Measurements from ENCODE around the gene RAB33B. TPM values are rescaled to one million over a fixed set of nuclear protein-coding genes. Genes with fewer than 3 reads are reported as not detected.

RAB33B gene
- total and polyA plus RNA-seq, 9 of the 15 experiments (the other 6 are each of a cell fraction or from before 2014, with no cell fraction given) = 1.7 to 3.7 (median 3.0) TPM

- peaks cover 10 to 15% of the 10 kb centered on the region in 2 experiments for H3K27me3 ChIP-seq (ENCODE audit: control insufficient read depth in 2 of 2, insufficient read depth in 2 of 2, low read length in 2 of 2)
- ChIA-PET CTCF (ENCODE audit: low intra/inter-chr PET ratio) (no interaction called here), POLR2A (interaction anchor here (0.9 to 1.0 kb wide), 2 partner anchors 11 to 18 kb away, joined by 3 to 4 read pairs; no protein-coding TSS in a partner anchor)
- H3K4me1 ChIP-seq (replicated peaks in 1 of 2; ENCODE audit: control insufficient read depth in 2 of 2, insufficient read depth in 2 of 2, low read length in 2 of 2) = no peaks in the 10 kb centered on the region; a peak in 1 of 5 replicates
- 0 out of 2 replicates have a peak, but pooled peaks cover 4% of the 10 kb centered on the region for H4K20me1 ChIP-seq (replicated peaks; ENCODE audit: control insufficient read depth, insufficient read depth, low read length)
- H3K4me3 ChIP-seq = no peak overlapping the region
- no peaks in the 10 kb centered on the region for H3K36me3 ChIP-seq (ENCODE audit: control insufficient read depth, insufficient read depth, low read length)
- no peak overlapping the region for H3K9ac ChIP-seq (ENCODE audit: insufficient read depth in 1 of 2, low read depth in 2 of 2, low read length in 2 of 2)
- H3K4me2 ChIP-seq (ENCODE audit: insufficient read depth, low read length) = no peak overlapping the region
- FAIRE-seq (no peak), DNase-seq (ENCODE audit: extremely low read depth in 1 of 4, low spot score in 3 of 4) (no peak), ATAC-seq (peak; percentile 20; the same call in 2 of the 3 replicates)
- no peak overlapping the region for H2AFZ ChIP-seq (ENCODE audit: low read depth, low read length)
- in situ Hi-C loops (cut with MboI) (no loop called here), intact Hi-C loops (cut with micrococcal nuclease) (no loop called here)
- no TSS peak for BruUV-seq (replicated peaks)
- H3K9me3 ChIP-seq (replicated peaks; ENCODE audit: control insufficient read depth, insufficient read depth, low read depth, low read length) = no peaks in the 10 kb centered on the region
- no peak overlapping the region for H3K27ac ChIP-seq (ENCODE audit: extremely low read depth, low read depth, low read length)
- no peaks in the 10 kb centered on the region for H3K9me1 ChIP-seq (ENCODE audit: control insufficient read depth, insufficient read depth, low read length)
- 18% methylated on average over 11 of the region's 11 CpGs for WGBS (ENCODE audit: insufficient coverage, low coverage, missing lambda C conversion rate)
- no peak for TF ChIP-seq ZNF232 (CRISPR knock-in tag; IDR thresholded peaks at IDR 0.05)
- no peak for TF ChIP-seq WHSC1 (IDR thresholded peaks at IDR 0.05; ENCODE audit: low read length)
- no peak for TF ChIP-seq POLR2AphosphoS5 (IDR thresholded peaks at IDR 0.05; ENCODE audit: control insufficient read depth, insufficient read depth, low read depth, low read length)
- no peak for TF ChIP-seq TAF15 (IDR thresholded peaks at IDR 0.05; ENCODE audit: low read depth, low read length)
- TF ChIP-seq, protein P1, sequence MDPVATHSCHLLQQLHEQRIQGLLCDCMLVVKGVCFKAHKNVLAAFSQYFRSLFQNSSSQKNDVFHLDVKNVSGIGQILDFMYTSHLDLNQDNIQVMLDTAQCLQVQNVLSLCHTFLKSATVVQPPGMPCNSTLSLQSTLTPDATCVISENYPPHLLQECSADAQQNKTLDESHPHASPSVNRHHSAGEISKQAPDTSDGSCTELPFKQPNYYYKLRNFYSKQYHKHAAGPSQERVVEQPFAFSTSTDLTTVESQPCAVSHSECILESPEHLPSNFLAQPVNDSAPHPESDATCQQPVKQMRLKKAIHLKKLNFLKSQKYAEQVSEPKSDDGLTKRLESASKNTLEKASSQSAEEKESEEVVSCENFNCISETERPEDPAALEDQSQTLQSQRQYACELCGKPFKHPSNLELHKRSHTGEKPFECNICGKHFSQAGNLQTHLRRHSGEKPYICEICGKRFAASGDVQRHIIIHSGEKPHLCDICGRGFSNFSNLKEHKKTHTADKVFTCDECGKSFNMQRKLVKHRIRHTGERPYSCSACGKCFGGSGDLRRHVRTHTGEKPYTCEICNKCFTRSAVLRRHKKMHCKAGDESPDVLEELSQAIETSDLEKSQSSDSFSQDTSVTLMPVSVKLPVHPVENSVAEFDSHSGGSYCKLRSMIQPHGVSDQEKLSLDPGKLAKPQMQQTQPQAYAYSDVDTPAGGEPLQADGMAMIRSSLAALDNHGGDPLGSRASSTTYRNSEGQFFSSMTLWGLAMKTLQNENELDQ (CRISPR knock-in tag; IDR thresholded peaks at IDR 0.05; ENCODE audit: borderline replicate concordance) = no peak
- TF ChIP-seq ELF4 (CRISPR knock-in tag; IDR thresholded peaks at IDR 0.05) = no peak
- no peaks in the 10 kb centered on the region for H3K79me2 ChIP-seq (ENCODE audit: control insufficient read depth, insufficient read depth, low read length)
Measured at GRCh38 chr4:139508581-139509237, 54.8 kb downstream of the RAB33B start.

All from K562 (cell line).